Fibroblast of the conjunctiva (primary cell): ENCODE results near the gene GNB4.

Experiments used
- DNase-seq: peaks from one replicate; pipeline ENCODE4 v3.0.0-alpha.2; 2010; ENCODE audit warnings: low read depth

The GNB4 gene

GRCh38 chr3:179355996-179356395 lies 95.3 kb downstream of the GNB4 start:
- no peak for DNase-seq

GRCh38 chr3:179348325-179349013 lies 102.8 kb downstream of the GNB4 start:
- no peak for DNase-seq

- peak; percentile 94 for DNase-seq
These were observed 103.7 kb downstream of the GNB4 start, which contains the start of gene MFN1 for GRCh38 chr3:179347345-179348194. TSS of gene MFN1 (plus strand) at chr3:179347709. CDS start at chr3:179348852, 1,143 bp downstream.
